ENCODE data around the gene PTBP1. TPM values are rescaled to one million over a fixed set of nuclear protein-coding genes. Genes with fewer than 3 reads are reported as not detected.

PTBP1 gene
- total RNA-seq, 1 donor from 2014 or later = 285 TPM

DNA sequence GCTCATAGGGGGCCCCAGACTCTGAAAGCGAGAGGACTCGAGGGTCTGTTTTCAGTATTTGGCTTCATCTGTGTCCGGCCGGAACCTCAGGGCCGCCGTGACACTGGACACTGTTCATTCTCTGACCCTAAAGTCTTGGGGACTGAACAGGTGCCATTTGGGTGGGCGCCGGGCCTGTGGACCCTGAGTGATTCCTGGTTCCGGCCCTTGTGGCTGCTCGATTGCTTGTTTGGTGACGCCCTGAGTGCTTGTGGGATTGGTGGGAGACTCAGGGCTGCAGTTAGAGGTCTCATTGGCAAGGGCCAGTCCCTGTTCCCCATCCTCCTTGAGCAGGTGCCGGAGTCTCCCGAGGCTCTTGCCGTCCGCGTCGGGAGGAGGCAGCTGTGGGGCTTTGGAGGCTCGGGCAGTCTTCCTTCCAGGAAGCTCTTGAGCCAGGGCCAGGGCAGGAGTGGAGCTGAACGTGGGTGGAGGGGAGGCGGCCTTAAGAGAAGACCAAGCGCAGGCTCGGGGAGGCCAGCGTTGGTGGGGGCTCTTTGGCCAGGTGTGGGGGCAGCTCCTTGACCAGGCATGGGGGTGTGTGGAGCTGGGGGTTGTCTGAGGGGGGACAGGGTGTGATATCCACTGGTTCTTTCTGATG is 4.7 kb downstream of the PTBP1 start:
- peak overlapping the region; percentile 57 for H3K27ac Mint-ChIP-seq (ENCODE audit: unreplicated experiment)
- peaks cover 40% of the 10 kb centered on the region for H3K4me1 Mint-ChIP-seq (ENCODE audit: low read depth)
- peaks cover 19% of the 10 kb centered on the region for H3K36me3 Mint-ChIP-seq (ENCODE audit: low read depth)
- H3K9me3 Mint-ChIP-seq (ENCODE audit: low read depth) = no peaks in the 10 kb centered on the region
- H3K4me3 Mint-ChIP-seq (ENCODE audit: unreplicated experiment) = peak overlapping the region; percentile 63
- TF ChIP-seq, protein P1, sequence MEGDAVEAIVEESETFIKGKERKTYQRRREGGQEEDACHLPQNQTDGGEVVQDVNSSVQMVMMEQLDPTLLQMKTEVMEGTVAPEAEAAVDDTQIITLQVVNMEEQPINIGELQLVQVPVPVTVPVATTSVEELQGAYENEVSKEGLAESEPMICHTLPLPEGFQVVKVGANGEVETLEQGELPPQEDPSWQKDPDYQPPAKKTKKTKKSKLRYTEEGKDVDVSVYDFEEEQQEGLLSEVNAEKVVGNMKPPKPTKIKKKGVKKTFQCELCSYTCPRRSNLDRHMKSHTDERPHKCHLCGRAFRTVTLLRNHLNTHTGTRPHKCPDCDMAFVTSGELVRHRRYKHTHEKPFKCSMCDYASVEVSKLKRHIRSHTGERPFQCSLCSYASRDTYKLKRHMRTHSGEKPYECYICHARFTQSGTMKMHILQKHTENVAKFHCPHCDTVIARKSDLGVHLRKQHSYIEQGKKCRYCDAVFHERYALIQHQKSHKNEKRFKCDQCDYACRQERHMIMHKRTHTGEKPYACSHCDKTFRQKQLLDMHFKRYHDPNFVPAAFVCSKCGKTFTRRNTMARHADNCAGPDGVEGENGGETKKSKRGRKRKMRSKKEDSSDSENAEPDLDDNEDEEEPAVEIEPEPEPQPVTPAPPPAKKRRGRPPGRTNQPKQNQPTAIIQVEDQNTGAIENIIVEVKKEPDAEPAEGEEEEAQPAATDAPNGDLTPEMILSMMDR (IDR thresholded peaks at IDR 0.05) = no peak
- no peaks in the 10 kb centered on the region for H3K27me3 Mint-ChIP-seq (ENCODE audit: low read depth)
- DNase-seq (ENCODE audit: low spot score) = no peak

DNA sequence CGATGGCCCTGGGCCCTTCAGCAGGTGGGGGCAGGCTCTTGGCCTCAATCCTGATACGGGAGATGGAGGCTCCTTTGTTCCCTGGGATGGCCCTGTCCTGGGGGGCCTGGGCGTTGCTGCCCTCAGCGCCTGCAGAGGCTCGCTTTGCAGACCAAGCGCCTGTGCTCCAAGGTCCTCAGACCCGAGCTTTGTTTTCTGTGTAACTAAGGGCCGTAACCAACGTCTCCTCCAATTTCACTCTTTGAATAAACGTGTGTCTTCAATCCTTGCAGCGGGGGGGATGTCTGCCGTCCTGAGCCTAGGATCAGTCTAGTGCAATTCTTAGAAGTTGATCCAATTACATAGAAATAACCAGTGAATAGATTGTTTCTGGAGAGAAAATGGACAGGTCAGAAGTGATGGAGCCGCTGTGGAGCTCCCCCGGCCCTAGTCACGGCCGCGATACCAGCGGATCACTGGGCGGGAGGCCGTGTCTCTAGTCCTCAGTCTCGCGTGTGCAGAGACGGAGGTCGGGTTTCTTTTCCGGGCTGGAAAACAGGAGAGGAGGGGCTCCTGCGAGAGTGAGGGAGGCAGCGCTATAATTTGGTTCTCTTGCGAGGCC is 5.3 kb downstream of the PTBP1 start:
- Mint-ChIP-seq H3K9me3 (ENCODE audit: low read depth) (no peaks in the 10 kb centered on the region), H3K4me3 (ENCODE audit: unreplicated experiment) (peak overlapping the region; percentile 63), H3K27ac (ENCODE audit: unreplicated experiment) (peak overlapping the region; percentile 57), H3K4me1 (ENCODE audit: low read depth) (peaks cover 40% of the 10 kb centered on the region), H3K27me3 (ENCODE audit: low read depth) (no peaks in the 10 kb centered on the region), H3K36me3 (ENCODE audit: low read depth) (peaks cover 24% of the 10 kb centered on the region)
- TF ChIP-seq, protein P1 (IDR thresholded peaks at IDR 0.05) = no peak
- no peak for DNase-seq (ENCODE audit: low spot score)

DNA sequence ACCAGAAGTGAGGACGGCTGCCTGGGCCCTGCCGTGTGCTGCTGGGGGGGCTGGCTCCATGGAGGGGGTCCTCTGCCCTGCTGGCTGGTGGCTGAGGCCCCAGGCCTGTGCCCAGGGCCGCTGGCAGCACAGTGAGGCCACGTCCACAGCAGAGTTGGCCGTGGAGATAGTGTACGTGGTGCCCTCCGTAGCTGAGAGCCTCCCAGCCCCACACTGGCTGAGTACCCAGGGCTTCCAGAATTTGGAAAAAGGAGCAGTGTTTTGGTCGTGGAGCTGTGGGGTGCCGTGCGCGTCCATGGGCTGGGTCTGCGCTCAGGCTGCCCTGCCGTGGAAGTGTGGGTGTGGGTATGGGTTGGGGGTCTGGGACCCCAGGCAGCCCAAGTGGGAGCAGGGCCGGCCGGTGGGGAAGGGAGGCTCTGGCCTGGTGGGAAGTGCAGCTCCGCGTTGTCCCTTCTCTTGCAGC is 5.9 kb downstream of the PTBP1 start:
- no peak overlapping the region for H3K27ac Mint-ChIP-seq (ENCODE audit: unreplicated experiment)
- H3K27me3 Mint-ChIP-seq (ENCODE audit: low read depth) = no peaks in the 10 kb centered on the region
- no peak overlapping the region for H3K4me3 Mint-ChIP-seq (ENCODE audit: unreplicated experiment)
- TF ChIP-seq, protein P1 (IDR thresholded peaks at IDR 0.05) = no peak
- no peaks in the 10 kb centered on the region for H3K9me3 Mint-ChIP-seq (ENCODE audit: low read depth)
- no peak for DNase-seq (ENCODE audit: low spot score)
- peaks cover 40% of the 10 kb centered on the region for H3K4me1 Mint-ChIP-seq (ENCODE audit: low read depth)
- H3K36me3 Mint-ChIP-seq (ENCODE audit: low read depth) = peaks cover 28% of the 10 kb centered on the region

DNA sequence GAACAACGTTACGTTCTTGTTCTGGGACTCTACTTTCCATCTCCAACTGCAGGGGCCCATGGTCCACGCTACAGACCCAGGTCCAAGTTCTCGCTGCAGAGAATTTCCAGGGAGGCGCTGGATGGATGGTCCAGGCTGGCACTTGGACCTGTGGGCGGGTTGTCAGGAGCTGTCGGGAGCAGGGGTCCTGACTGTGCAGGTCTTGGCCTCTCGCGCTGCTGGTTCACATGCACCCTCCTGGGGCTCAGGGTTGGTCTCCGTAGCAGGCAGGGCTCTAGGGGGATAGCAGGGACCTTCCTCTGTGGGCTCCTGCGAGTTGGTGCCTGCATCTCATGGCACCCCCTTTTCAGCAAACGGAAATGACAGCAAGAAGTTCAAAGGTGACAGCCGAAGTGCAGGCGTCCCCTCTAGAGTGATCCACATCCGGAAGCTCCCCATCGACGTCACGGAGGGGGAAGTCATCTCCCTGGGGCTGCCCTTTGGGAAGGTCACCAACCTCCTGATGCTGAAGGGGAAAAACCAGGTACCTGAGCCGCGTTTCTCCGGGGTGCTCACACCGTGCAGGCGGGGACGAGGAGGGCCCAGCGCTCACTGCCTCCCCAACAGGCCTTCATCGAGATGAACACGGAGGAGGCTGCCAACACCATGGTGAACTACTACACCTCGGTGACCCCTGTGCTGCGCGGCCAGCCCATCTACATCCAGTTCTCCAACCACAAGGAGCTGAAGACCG is 6.6 kb downstream of the PTBP1 start:
- H3K4me3 Mint-ChIP-seq (ENCODE audit: unreplicated experiment) = no peak overlapping the region

More for the DNA sequence above, 6.6 kb downstream of the PTBP1 start:
- Mint-ChIP-seq H3K36me3 (ENCODE audit: low read depth) (peaks cover 28% of the 10 kb centered on the region), H3K4me1 (ENCODE audit: low read depth) (peaks cover 40% of the 10 kb centered on the region), H3K9me3 (ENCODE audit: low read depth) (no peaks in the 10 kb centered on the region), H3K27ac (ENCODE audit: unreplicated experiment) (no peak overlapping the region), H3K27me3 (ENCODE audit: low read depth) (no peaks in the 10 kb centered on the region)
- TF ChIP-seq, protein P1 (IDR thresholded peaks at IDR 0.05) = no peak
- DNase-seq (ENCODE audit: low spot score) = no peak
